ENCODE results near the gene TIMM9.

DNA sequence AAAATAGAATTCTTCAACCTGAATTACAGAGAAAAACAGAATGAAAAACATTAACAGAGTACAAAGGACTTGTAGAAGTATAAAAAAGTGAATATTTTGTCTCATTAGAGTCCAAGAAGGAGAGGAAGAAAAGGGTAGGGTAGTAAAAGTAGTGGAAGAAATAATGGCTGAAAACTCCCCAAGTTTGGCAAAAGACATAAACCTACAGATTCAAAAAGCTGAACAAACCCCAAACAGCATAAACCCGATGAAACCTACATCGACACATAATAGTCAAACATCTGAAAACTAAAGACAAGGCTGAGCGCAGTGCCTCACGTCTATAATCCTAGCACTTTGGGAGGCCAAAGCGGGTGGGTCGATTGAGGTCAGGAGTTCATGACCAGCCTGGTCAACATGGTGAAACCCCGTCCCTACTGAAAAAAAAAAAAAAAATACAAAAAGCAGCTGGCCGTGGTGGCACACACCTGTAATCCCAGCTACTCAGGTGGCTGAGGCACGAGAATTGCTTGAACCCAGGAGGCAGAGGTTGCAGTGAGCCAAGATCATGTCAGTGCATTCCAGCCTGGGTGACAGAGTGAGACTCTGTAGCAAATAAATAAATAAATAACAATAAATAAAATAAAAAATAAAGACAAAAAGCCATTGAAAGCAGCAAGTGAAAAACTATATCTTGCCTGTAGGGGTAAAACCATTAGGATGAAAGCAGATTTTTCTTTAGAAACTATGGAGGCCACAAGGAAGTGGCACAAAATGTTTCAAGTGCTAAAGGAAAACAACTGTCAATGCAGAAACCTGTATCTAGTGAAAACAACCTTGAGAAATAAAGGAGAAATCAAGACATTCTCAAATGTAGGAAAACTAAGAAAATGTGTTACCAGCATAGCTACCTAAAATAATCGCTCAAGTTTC lies 11.4 kb downstream of the TIMM9 start:
- TF ChIP-seq POLR2A (IDR thresholded peaks at IDR 0.05) (no peak), CTCF (IDR thresholded peaks at IDR 0.05) (no peak)

Data from suprapubic skin (tissue), 3 donors.